ENCODE results near the gene MYO1F.
"Not testable (repeated sequence)": the region's sequence is repeated elsewhere in the genome, so short reads cannot be mapped to it uniquely, and the experiment has no call there.

Gene MYO1F

GRCh38 chr19:8517551-8518442, 59.4 kb downstream of the MYO1F start:
- DNase-seq (ENCODE audit: low read depth), result peak; percentile 29

GRCh38 chr19:8515317-8515716, 61.9 kb downstream of the MYO1F start:
- DNase-seq (ENCODE audit: low read depth), result peak; percentile 37

- not testable (repeated sequence) for DNase-seq (ENCODE audit: low read depth)
These were observed 62.7 kb downstream of the MYO1F start for GRCh38 chr19:8514505-8515009.

- DNase-seq (ENCODE audit: low read depth), result peak; percentile 99
These were observed 63.3 kb downstream of the MYO1F start, which contains the start of gene ZNF414 for GRCh38 chr19:8513687-8514504. ZNF414 (minus strand) TSS chr19:8514167; CDS start chr19:8514046, 121 bp downstream.

- no peak for DNase-seq (ENCODE audit: low read depth)
These were observed 64.1 kb downstream of the MYO1F start for GRCh38 chr19:8513036-8513686.

GRCh38 chr19:8512115-8512967, 64.9 kb downstream of the MYO1F start:
- no peak for DNase-seq (ENCODE audit: low read depth)

- DNase-seq (ENCODE audit: low read depth), result no peak
These were observed 65.6 kb downstream of the MYO1F start for GRCh38 chr19:8511573-8512101.

- DNase-seq (ENCODE audit: low read depth), result no peak
These were observed 66.6 kb downstream of the MYO1F start for GRCh38 chr19:8510589-8511115.

- DNase-seq (ENCODE audit: low read depth), result no peak
These were observed 70.8 kb downstream of the MYO1F start for GRCh38 chr19:8506402-8506957.

GRCh38 chr19:8505680-8506401, 71.4 kb downstream of the MYO1F start:
- DNase-seq (ENCODE audit: low read depth), result peak; percentile 67

- DNase-seq (ENCODE audit: low read depth), result no peak
These were observed 72.3 kb downstream of the MYO1F start for GRCh38 chr19:8504919-8505318.

- no peak for DNase-seq (ENCODE audit: low read depth)
These were observed 73.1 kb downstream of the MYO1F start for GRCh38 chr19:8504171-8504570.

- no peak for DNase-seq (ENCODE audit: low read depth)
These were observed 73.7 kb downstream of the MYO1F start for GRCh38 chr19:8503510-8503909.

- DNase-seq (ENCODE audit: low read depth), result no peak
These were observed 75.3 kb downstream of the MYO1F start for GRCh38 chr19:8501981-8502380.

GRCh38 chr19:8501516-8501915, 75.7 kb downstream of the MYO1F start:
- DNase-seq (ENCODE audit: low read depth), result no peak

GRCh38 chr19:8500158-8500557, 77.1 kb downstream of the MYO1F start:
- no peak for DNase-seq (ENCODE audit: low read depth)

GRCh38 chr19:8499048-8499833, 78.0 kb downstream of the MYO1F start:
- DNase-seq (ENCODE audit: low read depth), result no peak

- DNase-seq (ENCODE audit: low read depth), result no peak
These were observed 78.9 kb downstream of the MYO1F start for GRCh38 chr19:8498295-8498694.

GRCh38 chr19:8494158-8494557, 83.1 kb downstream of the MYO1F start:
- no peak for DNase-seq (ENCODE audit: low read depth)

Measured in activated T-cell treated with anti-CD3 and anti-CD28 coated beads for 1 hour (primary cell).